ENCODE results near the gene GPR37L1.

DNA sequence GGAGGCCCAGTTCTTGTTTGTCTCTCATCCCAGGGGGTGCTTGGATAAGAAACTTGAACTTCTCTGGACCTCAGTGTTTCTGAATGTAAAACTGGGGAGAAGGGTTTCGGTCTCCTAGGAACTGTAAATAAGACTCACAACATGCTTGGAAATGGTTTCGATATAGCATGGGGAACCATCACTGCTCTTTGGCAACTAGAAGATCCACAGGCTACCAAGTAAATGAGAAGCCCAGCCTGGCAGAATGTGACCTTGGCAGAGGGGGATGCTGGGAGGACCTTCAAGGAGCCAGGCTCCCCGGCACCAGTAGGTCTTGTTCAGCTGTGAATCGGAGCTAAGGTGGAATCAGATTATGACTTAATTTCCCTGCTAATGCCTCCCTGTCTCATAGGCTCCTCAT lies 18.1 kb downstream of the GPR37L1 start:
- TF ChIP-seq GABPA (IDR thresholded peaks at IDR 0.05; ENCODE audit: low read depth) (no peak), SPI1 (IDR thresholded peaks at IDR 0.05; ENCODE audit: borderline replicate concordance, low read depth) (no peak)
